RWPE1 (cell line): ENCODE data around the gene FERMT2.
A peak's percentile ranks its signal among the peaks of the same experiment; 100 is the strongest.

Experiments
- CTCF ChIA-PET: fragments of 350-600 bp; sonication (Branson Sonifier 250); formaldehyde crosslinking; extraction: SDS; loops from one replicate; lab custom pipeline; 2021; lab: Yijun Ruan, JAX
- POLR2A ChIA-PET: fragments of 400-600 bp; formaldehyde crosslinking; extraction: SDS; loops from one replicate; lab custom pipeline; 2020; ENCODE audit warnings: antibody characterized with exemption; ENCODE audit not compliant: low non-redundant PET; lab: Yijun Ruan, JAX
- DNase-seq: peaks from one replicate; pipeline ENCODE4 v3.0.0; 2012; ENCODE audit warnings: low spot score
- H3K27ac ChIP-seq: fragments of 450-650 bp; 2 replicates; pipeline ENCODE4 v1.5.1; 2017
- CTCF ChIP-seq: fragments of 450-650 bp; conservative IDR thresholded peaks from 2 replicates; pipeline ENCODE4 v1.5.1; 2017; ENCODE audit warnings: low read depth, mild to moderate bottlenecking

FERMT2 gene

GRCh38 chr14:52987514-52987913 is 36.7 kb upstream of the FERMT2 start:
- ChIA-PET POLR2A (no interaction called here), CTCF (interaction anchor here (0.7 kb wide), 1 partner anchor 131 kb away, joined by 4 read pairs; no protein-coding TSS in a partner anchor)
- TF ChIP-seq CTCF, result no peak
- no peak for DNase-seq
- H3K27ac ChIP-seq, result no peak overlapping the region

GRCh38 chr14:52987042-52987441 is 36.2 kb upstream of the FERMT2 start:
- TF ChIP-seq CTCF, result no peak
- no peak for DNase-seq
- ChIA-PET CTCF (no interaction called here), POLR2A (no interaction called here)
- H3K27ac ChIP-seq, result no peak overlapping the region

GRCh38 chr14:52977798-52978197 is 26.9 kb upstream of the FERMT2 start:
- no peak for TF ChIP-seq CTCF
- CTCF ChIA-PET, result no interaction called here
- no peak overlapping the region for H3K27ac ChIP-seq
- POLR2A ChIA-PET, result no interaction called here
- no peak for DNase-seq

GRCh38 chr14:52974406-52974805 is 23.6 kb upstream of the FERMT2 start:
- DNase-seq, result no peak

GRCh38 chr14:52961060-52961639 is 10.3 kb upstream of the FERMT2 start:
- CTCF ChIA-PET, result interaction anchor here (0.5 to 1.2 kb wide), 8 partner anchors 8 to 787 kb away, joined by 3 to 12 read pairs (median 4); no protein-coding TSS in a partner anchor
- POLR2A ChIA-PET, result no interaction called here
- TF ChIP-seq CTCF, result peak; percentile 45
- DNase-seq, result peak; percentile 72
- no peak overlapping the region for H3K27ac ChIP-seq

More at GRCh38 chr14:52974406-52974805, 23.6 kb upstream of the FERMT2 start:
- no peak overlapping the region for H3K27ac ChIP-seq
- ChIA-PET POLR2A (no interaction called here), CTCF (no interaction called here)
- TF ChIP-seq CTCF, result no peak

GRCh38 chr14:52960627-52961026 is 9.8 kb upstream of the FERMT2 start:
- POLR2A ChIA-PET, result interaction anchor here (0.5 kb wide), 1 partner anchor 164 kb away, joined by 7 read pairs; no protein-coding TSS in a partner anchor
- TF ChIP-seq CTCF, result no peak
- no peak overlapping the region for H3K27ac ChIP-seq
- CTCF ChIA-PET, result interaction anchor here (0.5 to 1.2 kb wide), 8 partner anchors 8 to 788 kb away, joined by 3 to 12 read pairs (median 4); no protein-coding TSS in a partner anchor
- DNase-seq, result no peak
